ENCODE data around the gene LAMB4. TPM values are rescaled to one million over a fixed set of nuclear protein-coding genes. Genes with fewer than 3 reads are reported as not detected.

Gene LAMB4
- total and polyA plus RNA-seq, 2 donors (not counting 1 experiment from before 2014, with no cell fraction given), result not detected

- H3K9me3 Mint-ChIP-seq (ENCODE audit: insufficient read depth), result no peaks in the 10 kb centered on the region
- no peak for TF ChIP-seq EZH2 (IDR thresholded peaks at IDR 0.05; ENCODE audit: borderline replicate concordance, insufficient read depth, low read depth, low read length, poor library complexity, severe bottlenecking)
- TF ChIP-seq, protein P1, sequence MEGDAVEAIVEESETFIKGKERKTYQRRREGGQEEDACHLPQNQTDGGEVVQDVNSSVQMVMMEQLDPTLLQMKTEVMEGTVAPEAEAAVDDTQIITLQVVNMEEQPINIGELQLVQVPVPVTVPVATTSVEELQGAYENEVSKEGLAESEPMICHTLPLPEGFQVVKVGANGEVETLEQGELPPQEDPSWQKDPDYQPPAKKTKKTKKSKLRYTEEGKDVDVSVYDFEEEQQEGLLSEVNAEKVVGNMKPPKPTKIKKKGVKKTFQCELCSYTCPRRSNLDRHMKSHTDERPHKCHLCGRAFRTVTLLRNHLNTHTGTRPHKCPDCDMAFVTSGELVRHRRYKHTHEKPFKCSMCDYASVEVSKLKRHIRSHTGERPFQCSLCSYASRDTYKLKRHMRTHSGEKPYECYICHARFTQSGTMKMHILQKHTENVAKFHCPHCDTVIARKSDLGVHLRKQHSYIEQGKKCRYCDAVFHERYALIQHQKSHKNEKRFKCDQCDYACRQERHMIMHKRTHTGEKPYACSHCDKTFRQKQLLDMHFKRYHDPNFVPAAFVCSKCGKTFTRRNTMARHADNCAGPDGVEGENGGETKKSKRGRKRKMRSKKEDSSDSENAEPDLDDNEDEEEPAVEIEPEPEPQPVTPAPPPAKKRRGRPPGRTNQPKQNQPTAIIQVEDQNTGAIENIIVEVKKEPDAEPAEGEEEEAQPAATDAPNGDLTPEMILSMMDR (IDR thresholded peaks at IDR 0.05), result no peak
- CTCF ChIA-PET, result interaction anchor here (1.0 to 1.2 kb wide), 2 partner anchors 10 to 13 kb away, joined by 4 read pairs; no protein-coding TSS in a partner anchor
- Histone ChIP-seq H3K4me3 (ENCODE audit: control extremely low read depth in 1 of 5, extremely low read depth in 1 of 5, insufficient read depth in 1 of 5, low read depth in 2 of 5, low read length in 4 of 5) (no peak overlapping the region), H3K27ac (ENCODE audit: low read length in 2 of 2) (no peak overlapping the region), H3K9me3 (ENCODE audit: control extremely low read depth in 1 of 3, control insufficient read depth in 2 of 3, insufficient read depth in 1 of 3, low read length in 2 of 3) (no peaks in the 10 kb centered on the region), H4K20me1 (ENCODE audit: control insufficient read depth, insufficient read depth, low read length, poor library complexity, severe bottlenecking) (no peaks in the 10 kb centered on the region), H3K36me3 (replicated peaks in 1 of 2; ENCODE audit: control extremely low read depth in 1 of 2, control insufficient read depth in 1 of 2, extremely low read depth in 1 of 2, insufficient read depth in 2 of 2, low read length in 1 of 2) (no peaks in the 10 kb centered on the region), H3K4me2 (replicated peaks; ENCODE audit: low read depth, low read length, poor library complexity, severe bottlenecking) (no peak overlapping the region), H3K79me2 (ENCODE audit: control insufficient read depth, insufficient read depth, low read length) (no peaks in the 10 kb centered on the region), H2AFZ (ENCODE audit: insufficient read depth, low read depth, low read length, poor library complexity, severe bottlenecking) (no peak overlapping the region), H3K9ac (ENCODE audit: low read length) (no peak overlapping the region), H3K27me3 (replicated peaks in 1 of 4; ENCODE audit: control extremely low read depth in 1 of 4, control insufficient read depth in 3 of 4, insufficient read depth in 4 of 4, low read length in 3 of 4) (no peaks in the 10 kb centered on the region), H3K4me1 (ENCODE audit: control insufficient read depth in 2 of 2, insufficient read depth in 2 of 2, low read length in 2 of 2) (peaks cover 29 to 32% of the 10 kb centered on the region in 2 donors)
- peaks cover 24% of the 10 kb centered on the region for H3K4me1 Mint-ChIP-seq
- H3K27ac Mint-ChIP-seq, result no peak overlapping the region
- 96% methylated on average over 9 of the region's 13 CpGs for WGBS (ENCODE audit: insufficient coverage)
- H3K27me3 Mint-ChIP-seq, result no peaks in the 10 kb centered on the region
- DNase-seq, result no peak
- no peak for ATAC-seq (ENCODE audit: low read depth)
- POLR2A ChIA-PET, result no interaction called here
- H3K4me3 Mint-ChIP-seq, result no peak overlapping the region
- intact Hi-C loops (cut with micrococcal nuclease), result no loop called here
Measured at GRCh38 chr7:108132551-108133265, 2.5 kb upstream of the LAMB4 start.
